Memory B cell (primary cell): ENCODE measurements around the gene CHD9NB.
"Not testable (repeated sequence)": the region's sequence is repeated elsewhere in the genome, so short reads cannot be mapped to it uniquely, and the experiment has no call there.

Source experiments
- ATAC-seq: fragments of 150-1000 bp; cut with Tn5 transposase; 2 replicates; pipeline ENCODE4 v1.10.0; 2021; ENCODE audit warnings: low read depth, mild to moderate bottlenecking, moderate library complexity
- DNase-seq, 2 donors: peaks; one replicate each; pipeline ENCODE4 v3.0.0; 2022; ENCODE audit warnings: low spot score in 2 of 2
- H3K27ac Mint-ChIP-seq: one replicate; pipeline ENCODE4 v1.8.0; 2022; ENCODE audit warnings: mild to moderate bottlenecking, moderate library complexity, mixed read lengths
- H3K27me3 Mint-ChIP-seq: one replicate; pipeline ENCODE4 v1.8.0; 2022; ENCODE audit warnings: mixed read lengths
- H3K36me3 Mint-ChIP-seq: one replicate; pipeline ENCODE4 v1.8.0; 2022; ENCODE audit warnings: mild to moderate bottlenecking, mixed read lengths
- H3K4me1 Mint-ChIP-seq: one replicate; pipeline ENCODE4 v1.8.0; 2022; ENCODE audit warnings: mixed read lengths
- H3K4me3 Mint-ChIP-seq: one replicate; pipeline ENCODE4 v1.8.0; 2022; ENCODE audit warnings: mild to moderate bottlenecking, moderate library complexity, mixed read lengths
- H3K9me3 Mint-ChIP-seq: one replicate; pipeline ENCODE4 v1.8.0; 2022; ENCODE audit warnings: mixed read lengths

Gene CHD9NB

DNA sequence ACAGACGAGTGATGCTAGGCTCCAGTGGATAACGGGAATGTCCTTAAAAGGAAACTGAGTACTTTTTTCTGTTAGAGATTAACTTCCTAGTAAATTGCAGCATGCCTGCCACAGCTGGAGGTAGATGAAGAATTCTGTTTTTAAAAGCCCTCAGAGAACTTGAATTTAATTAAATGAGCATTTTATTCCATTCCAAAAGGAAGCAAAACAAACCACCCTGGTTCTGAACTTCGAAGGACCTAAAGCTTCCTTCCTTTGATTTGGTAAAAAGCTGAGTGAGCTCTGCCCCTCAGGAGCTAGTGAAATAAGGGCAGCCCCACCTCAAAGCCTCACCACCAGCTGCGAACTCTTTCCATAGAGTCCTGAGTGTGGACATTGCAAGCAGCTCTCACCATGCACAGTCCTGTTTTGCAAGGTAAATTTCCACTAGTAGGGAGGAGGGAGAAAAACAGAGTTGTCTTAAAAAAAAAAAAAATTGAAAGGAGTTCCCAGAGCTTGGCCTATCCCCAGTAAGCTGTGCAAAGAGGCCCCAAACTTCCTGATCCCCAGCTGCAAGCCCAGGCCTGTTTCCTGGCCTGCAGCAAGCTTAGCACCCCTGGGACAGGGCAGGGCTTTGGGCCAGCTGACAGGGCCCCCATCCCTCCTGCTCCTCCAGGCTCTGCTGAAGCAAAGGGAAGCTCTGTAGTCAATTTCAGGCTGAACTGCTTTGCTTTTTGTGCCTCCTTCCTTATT is 11.2 kb downstream of the CHD9NB start:
- ATAC-seq (no peak), DNase-seq (no peak)
- Mint-ChIP-seq H3K4me1 (peaks cover 7% of the 10 kb centered on the region), H3K27me3 (peaks cover 5% of the 10 kb centered on the region), H3K27ac (no peak overlapping the region), H3K9me3 (peaks cover 2% of the 10 kb centered on the region), H3K36me3 (no peaks in the 10 kb centered on the region), H3K4me3 (no peak overlapping the region)

DNA sequence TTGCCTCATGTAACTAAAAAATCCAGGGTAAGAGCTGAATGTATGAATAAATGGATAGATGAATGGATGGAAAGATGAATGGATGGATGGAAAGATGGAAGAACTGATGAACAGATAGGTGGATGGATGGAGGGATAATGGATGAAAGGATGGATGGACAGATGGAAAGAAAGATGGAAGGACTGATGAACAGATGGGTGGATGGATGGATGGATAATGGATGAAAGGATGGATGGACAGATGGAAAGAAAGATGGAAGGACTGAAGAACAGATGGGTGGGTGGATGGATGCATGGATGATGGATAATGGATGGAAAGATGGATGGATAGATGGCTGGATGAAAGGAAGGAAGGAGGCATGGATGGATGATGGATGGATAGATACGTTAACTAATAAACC is 11.9 kb downstream of the CHD9NB start:
- Mint-ChIP-seq H3K27ac (no peak overlapping the region), H3K36me3 (no peaks in the 10 kb centered on the region), H3K9me3 (peaks cover 2% of the 10 kb centered on the region), H3K27me3 (peaks cover 5% of the 10 kb centered on the region), H3K4me3 (no peak overlapping the region), H3K4me1 (peaks cover 7% of the 10 kb centered on the region)
- no peak for DNase-seq
- ATAC-seq, result no peak

DNA sequence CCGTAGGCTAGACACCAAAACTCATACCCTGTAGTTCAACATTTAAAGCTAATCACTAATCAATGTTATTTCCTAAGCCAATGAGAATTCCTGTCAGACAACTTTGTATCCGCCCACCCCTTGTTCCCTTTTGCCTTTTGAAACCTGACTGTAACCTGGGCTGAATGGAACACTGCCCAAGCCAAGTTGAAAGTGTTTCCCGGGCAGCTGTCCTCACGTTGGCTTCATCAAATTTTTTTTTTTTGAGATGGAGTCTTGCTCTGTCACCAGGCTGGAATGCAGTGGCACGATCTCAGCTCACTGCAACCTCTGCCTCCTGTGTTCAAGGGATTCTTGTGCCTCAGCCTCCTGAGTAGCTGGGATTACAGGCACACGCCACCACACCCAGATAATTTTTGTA is 16.0 kb downstream of the CHD9NB start:
- not testable (repeated sequence) for H3K27ac Mint-ChIP-seq, DNase-seq, ATAC-seq, H3K36me3 Mint-ChIP-seq, H3K4me3 Mint-ChIP-seq, H3K9me3 Mint-ChIP-seq, H3K4me1 Mint-ChIP-seq
- peaks cover 16% of the 10 kb centered on the region for H3K27me3 Mint-ChIP-seq

DNA sequence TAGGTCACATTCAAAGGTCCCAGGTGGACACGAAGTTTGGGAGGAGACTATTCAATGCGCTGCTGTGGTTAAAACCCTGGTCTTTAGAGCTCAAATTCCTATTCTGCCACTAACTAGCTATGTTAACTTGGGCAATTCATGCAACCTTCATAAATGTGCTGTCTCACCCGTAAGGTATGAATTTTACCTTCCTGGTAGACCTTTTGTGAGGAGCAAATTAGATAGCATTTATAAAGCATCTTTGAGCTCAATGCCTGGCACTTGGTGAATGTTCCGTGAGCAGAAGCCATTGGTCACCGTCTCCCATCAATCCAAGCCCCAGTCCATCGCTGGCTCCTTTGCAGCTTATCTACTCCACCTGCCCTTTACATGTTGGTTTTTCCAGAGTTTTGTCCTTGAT is 16.6 kb downstream of the CHD9NB start:
- Mint-ChIP-seq H3K27ac (no peak overlapping the region), H3K36me3 (peaks cover 3% of the 10 kb centered on the region)
- no peak for ATAC-seq

DNA sequence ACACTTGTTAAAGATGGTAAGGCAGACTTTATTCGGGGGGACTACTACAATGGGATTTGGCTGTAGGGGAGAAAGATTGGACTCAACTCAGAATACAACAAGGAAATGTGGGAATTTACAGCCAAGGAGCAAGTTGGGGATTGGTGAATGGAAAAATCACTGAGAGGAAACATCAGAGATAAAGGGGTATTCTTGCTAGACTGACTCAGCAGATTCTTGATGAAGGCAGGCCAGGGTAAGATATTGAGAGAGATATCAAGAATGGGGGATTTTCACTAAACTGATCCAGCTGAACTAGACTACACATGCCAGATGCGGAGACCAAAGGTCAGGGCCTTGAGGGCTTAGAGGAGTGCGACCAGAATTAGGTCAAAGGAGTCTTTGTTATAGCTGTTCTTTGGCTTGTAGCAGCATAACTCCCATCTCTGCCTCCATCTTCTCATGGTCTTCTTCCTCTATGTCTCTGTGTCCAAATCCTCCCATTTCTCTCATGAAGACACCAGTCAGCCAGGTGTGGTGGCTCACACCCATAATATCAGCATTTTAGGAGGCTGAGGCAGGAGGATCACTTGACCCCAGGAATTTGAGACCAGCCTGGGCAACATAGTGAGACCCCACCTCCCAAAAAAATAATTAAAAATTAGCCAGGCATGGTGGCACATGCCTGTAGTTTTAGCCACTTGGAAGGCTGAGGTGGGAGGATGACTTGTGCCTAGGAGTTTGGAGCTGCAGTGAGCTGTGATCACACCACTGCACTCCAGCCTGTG is 17.3 kb downstream of the CHD9NB start:
- no peak for DNase-seq

More for the DNA sequence above, 16.6 kb downstream of the CHD9NB start:
- peaks cover 7% of the 10 kb centered on the region for H3K9me3 Mint-ChIP-seq
- no peak overlapping the region for H3K4me3 Mint-ChIP-seq
- no peak for DNase-seq
- H3K4me1 Mint-ChIP-seq, result peaks cover 3% of the 10 kb centered on the region
- peaks cover 16% of the 10 kb centered on the region for H3K27me3 Mint-ChIP-seq

DNA sequence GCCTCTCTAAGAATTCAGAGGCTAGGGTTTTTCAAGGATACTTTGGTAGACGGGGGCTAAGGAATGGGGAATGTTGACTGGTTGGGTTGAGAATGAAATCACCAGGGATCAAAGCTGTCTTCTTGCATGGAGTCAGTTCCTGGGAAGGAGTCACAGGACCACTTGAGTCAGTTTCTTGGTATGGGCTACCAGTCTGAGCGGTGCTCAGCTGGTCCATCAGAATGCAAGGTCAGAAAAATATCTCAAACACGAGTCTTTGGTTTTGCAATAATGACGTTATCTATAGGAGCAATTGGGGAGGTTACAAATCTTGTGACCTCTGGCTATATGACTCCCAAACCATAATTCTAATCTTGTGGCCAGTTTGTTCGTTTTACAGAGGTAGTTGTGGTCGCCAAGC is 18.4 kb downstream of the CHD9NB start:
- DNase-seq, result no peak
- H3K27ac Mint-ChIP-seq, result no peak overlapping the region
- peaks cover 6% of the 10 kb centered on the region for H3K9me3 Mint-ChIP-seq
- ATAC-seq, result no peak
- no peak overlapping the region for H3K4me3 Mint-ChIP-seq
- H3K27me3 Mint-ChIP-seq, result peaks cover 12% of the 10 kb centered on the region
- H3K36me3 Mint-ChIP-seq, result peaks cover 3% of the 10 kb centered on the region
- no peaks in the 10 kb centered on the region for H3K4me1 Mint-ChIP-seq

More for the DNA sequence above, 17.3 kb downstream of the CHD9NB start:
- Mint-ChIP-seq H3K27ac (no peak overlapping the region), H3K9me3 (peaks cover 6% of the 10 kb centered on the region), H3K4me3 (no peak overlapping the region), H3K36me3 (peaks cover 3% of the 10 kb centered on the region), H3K27me3 (peaks cover 12% of the 10 kb centered on the region), H3K4me1 (no peaks in the 10 kb centered on the region)
- ATAC-seq, result no peak

DNA sequence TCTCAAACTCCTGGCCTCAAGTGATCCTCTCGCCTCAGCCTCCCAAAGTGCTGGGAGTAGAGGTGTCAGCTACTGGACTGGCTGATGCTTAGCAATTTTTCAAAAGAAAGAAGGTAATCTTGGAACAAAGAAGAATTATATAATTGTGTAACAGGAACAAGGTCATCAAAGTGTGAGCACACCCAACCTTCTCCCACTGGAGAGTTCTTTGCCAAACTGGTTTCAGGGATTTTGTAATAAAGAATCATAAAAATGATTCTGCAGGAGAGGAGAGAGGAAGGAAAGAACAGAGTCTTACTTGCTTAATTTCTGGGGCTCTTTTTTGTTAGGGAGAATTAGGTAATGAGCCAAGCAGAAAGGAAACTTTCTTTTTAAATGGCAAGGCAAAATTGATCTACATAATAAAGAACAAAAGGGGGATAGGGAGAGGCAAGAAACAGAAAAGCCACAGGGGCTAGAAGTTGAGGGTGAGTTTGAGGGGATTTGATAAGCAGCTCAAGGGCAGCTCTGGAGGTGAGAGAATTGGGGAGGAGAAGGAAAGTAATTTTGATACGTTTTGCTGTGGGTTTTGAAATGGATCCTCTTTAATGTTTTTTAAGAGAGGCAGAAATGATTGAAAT is 21.3 kb downstream of the CHD9NB start:
- Mint-ChIP-seq H3K4me3 (no peak overlapping the region), H3K27ac (no peak overlapping the region), H3K36me3 (peaks cover 3% of the 10 kb centered on the region), H3K27me3 (peaks cover 15% of the 10 kb centered on the region), H3K9me3 (peaks cover 8% of the 10 kb centered on the region), H3K4me1 (no peaks in the 10 kb centered on the region)
- no peak for DNase-seq
- no peak for ATAC-seq

DNA sequence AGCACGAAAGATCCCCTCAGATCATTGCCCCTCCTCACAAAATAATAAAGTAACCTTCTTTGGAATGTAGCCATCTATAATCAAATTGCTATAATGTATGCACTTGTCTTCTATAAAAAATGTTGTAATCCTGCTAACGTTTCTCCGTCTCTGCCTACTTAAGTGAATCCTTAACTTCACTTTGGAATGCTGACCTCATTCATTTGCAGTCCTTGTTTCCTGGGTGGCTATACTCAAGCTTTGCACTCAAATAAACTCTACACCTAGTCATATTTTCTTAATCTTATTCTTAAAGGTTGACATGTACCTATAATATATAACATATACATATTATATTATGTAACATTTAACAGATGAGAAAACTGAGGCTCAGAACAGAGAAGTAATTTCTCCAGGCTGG is 22.7 kb downstream of the CHD9NB start:
- no peak for ATAC-seq
- no peak for DNase-seq
- Mint-ChIP-seq H3K4me3 (no peak overlapping the region), H3K27me3 (peaks cover 16% of the 10 kb centered on the region), H3K27ac (no peak overlapping the region), H3K4me1 (no peaks in the 10 kb centered on the region), H3K9me3 (peaks cover 8% of the 10 kb centered on the region), H3K36me3 (peaks cover 3% of the 10 kb centered on the region)

DNA sequence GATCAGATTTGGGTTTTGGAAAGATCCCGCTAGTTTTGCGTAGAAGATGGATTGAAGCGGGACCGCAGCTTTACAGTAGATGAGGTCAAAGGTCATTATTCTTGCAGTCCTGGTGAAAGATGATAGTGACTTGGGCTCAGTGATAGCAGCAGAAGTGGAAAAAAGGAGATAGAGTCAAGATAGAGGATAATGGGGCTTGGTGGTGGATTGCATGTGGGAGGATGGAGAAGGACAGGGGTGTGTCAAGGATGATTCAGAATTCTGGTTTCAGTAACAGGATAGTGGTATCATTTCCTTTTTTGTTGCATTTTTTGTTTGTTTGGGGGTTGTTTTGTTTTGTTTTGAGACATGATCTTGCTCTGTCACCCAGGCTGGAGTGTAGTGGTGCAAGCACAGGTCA is 28.7 kb downstream of the CHD9NB start:
- no peaks in the 10 kb centered on the region for H3K36me3 Mint-ChIP-seq
- peaks cover 6% of the 10 kb centered on the region for H3K27me3 Mint-ChIP-seq
- ATAC-seq (no peak), DNase-seq (no peak)
- H3K4me3 Mint-ChIP-seq, result no peak overlapping the region
- no peaks in the 10 kb centered on the region for H3K4me1 Mint-ChIP-seq
- peaks cover under 1% of the 10 kb centered on the region for H3K9me3 Mint-ChIP-seq
- no peak overlapping the region for H3K27ac Mint-ChIP-seq

DNA sequence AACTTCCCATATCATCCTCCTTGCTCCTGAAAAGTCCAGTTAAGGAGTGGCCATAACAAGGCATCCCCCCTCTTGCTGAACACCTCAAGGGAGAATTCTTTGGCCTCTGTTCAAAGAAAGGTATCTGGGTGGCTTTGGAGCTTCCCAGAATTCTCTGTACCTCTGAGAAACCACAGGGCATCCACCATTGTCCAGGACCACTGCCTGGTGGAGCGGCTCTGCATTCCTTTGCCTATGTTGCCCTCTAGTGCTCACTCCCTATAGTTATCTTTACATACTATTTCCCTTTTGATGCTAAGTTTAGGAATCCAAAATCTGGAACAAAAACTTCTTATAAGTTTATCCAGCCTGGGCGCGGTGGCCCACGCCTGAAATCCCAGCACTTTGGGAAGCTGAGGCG is 30.3 kb downstream of the CHD9NB start:
- Mint-ChIP-seq H3K4me1 (no peaks in the 10 kb centered on the region), H3K36me3 (no peaks in the 10 kb centered on the region), H3K27me3 (peaks cover 4% of the 10 kb centered on the region), H3K4me3 (no peak overlapping the region), H3K9me3 (no peaks in the 10 kb centered on the region), H3K27ac (no peak overlapping the region)
- DNase-seq (no peak), ATAC-seq (no peak)

DNA sequence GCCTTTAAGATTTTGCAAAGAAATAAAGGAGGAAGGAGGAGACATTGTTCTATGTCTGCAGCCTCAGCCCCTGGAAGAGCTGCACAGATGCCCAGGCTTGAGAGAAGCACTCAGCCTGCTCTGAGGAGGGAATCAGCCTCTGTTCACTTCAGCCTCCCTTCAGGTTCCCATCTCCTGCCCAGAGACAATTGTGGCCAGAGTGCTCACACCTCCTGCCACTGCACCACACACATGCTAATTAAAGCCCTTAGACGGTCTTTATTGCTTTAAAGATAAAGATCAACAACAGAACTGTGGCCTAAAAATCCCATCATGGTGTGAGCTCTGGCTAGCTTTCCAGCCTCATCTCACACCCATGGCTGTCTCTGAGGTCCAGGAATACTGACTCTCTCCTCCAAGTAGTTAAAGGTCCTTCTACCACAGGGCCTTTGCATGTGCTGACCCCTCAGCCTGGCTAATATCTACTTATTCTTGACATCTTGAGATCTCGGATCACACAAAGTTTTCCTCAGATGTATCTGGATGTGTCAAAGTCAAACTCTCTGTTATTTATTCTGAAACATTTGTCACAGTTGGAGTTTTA is 33.8 kb downstream of the CHD9NB start:
- Mint-ChIP-seq H3K36me3 (no peaks in the 10 kb centered on the region), H3K9me3 (peaks cover 2% of the 10 kb centered on the region), H3K27me3 (peaks cover 6% of the 10 kb centered on the region), H3K4me3 (no peak overlapping the region), H3K27ac (no peak overlapping the region), H3K4me1 (no peaks in the 10 kb centered on the region)
- DNase-seq (no peak), ATAC-seq (no peak)

DNA sequence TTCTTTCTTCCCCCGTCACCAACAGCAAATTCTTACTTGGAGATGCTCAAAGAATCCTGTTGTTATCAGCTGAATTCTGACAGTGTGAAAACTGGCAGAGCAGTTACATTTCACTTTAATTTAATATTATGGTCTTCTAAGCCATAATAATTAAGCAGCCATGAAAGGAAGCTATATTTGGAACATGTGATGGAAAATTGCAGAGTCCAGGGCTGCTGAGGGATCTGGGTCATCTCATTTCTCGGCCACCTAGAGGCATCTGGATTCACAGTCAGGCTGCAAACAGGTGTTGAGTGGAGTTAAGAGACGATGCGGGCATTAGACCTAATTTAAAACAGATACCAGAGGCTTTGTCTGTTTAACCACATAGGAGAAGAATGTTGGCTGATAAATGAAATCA is 38.4 kb downstream of the CHD9NB start:
- Mint-ChIP-seq H3K4me3 (no peak overlapping the region), H3K27ac (no peak overlapping the region), H3K36me3 (no peaks in the 10 kb centered on the region), H3K27me3 (peaks cover 11% of the 10 kb centered on the region), H3K4me1 (no peaks in the 10 kb centered on the region), H3K9me3 (peaks cover 2% of the 10 kb centered on the region)
- DNase-seq, result no peak
- no peak for ATAC-seq

DNA sequence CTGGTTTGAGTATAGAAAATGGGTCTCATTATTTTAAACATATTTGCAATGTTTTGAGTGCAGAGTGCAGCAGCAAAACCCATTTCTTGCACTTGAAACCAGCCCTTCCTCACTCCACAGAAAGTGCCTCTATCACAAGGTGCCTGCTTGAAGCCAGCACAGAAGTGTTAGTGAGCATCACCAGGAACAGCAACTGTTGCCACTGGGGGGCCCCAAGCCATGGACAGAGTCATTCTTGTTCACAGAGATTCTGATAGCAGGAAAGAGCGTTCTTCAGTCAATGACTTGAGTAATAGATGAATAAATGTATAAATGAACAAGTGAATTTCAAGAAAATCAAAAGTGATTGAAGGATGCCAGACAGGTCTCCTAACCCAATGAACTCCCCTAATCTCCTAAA is 45.6 kb downstream of the CHD9NB start:
- no peak overlapping the region for H3K27ac Mint-ChIP-seq
- no peaks in the 10 kb centered on the region for H3K36me3 Mint-ChIP-seq
- H3K9me3 Mint-ChIP-seq, result no peaks in the 10 kb centered on the region
- H3K27me3 Mint-ChIP-seq, result peaks cover 9% of the 10 kb centered on the region
- H3K4me3 Mint-ChIP-seq, result no peak overlapping the region
- H3K4me1 Mint-ChIP-seq, result no peaks in the 10 kb centered on the region
- no peak for ATAC-seq
- no peak for DNase-seq

DNA sequence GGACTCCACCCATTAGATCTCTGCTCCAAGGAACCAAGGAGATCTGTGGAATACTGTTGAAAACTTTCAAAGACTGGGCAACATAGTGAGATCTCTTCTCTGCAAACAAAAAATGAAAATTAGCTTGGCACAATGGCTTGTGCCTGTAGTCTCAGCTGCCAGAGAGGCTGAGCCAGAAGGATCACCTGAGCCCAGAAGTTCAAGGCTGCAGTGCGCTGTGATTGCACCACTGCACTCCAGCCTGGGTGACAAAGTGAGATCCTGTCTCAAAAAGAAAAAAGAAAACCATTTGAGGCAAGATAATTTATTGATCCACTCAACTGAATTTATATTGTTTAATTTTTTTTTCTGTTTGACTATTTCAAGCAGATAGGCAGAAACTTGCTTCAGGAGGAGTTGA is 54.8 kb downstream of the CHD9NB start:
- Mint-ChIP-seq H3K4me3 (no peak overlapping the region), H3K36me3 (no peaks in the 10 kb centered on the region), H3K4me1 (no peaks in the 10 kb centered on the region), H3K9me3 (peaks cover 2% of the 10 kb centered on the region), H3K27ac (no peak overlapping the region), H3K27me3 (peaks cover 6% of the 10 kb centered on the region)
- ATAC-seq, result no peak
- no peak for DNase-seq
